Panc1 (cell line): Measurements from ENCODE around the gene CDH26. TPM values are rescaled to one million over a fixed set of nuclear protein-coding genes. Genes with fewer than 3 reads are reported as not detected.

Experiments
- ATAC-seq: fragments of 200-7000 bp; cut with Tn5 transposase; 2 replicates; pipeline ENCODE4 v1.9.1; 2020; ENCODE audit warnings: mild to moderate bottlenecking, moderate library complexity
- BruUV-seq: library from RNA; stranded (reverse); fragments of 400-500 nt; replicated peaks from 2 replicates; lab custom pipeline; 2021; lab: Mats Ljungman, UMichigan
- CTCF ChIA-PET: fragments of 300-600 bp; sonication (Branson Sonifier 250); formaldehyde crosslinking; loops from one replicate; lab custom pipeline; 2022; ENCODE audit warnings: antibody characterized with exemption; lab: Charles Lee
- POLR2A ChIA-PET: fragments of 300-600 bp; sonication (Branson Sonifier 250); formaldehyde crosslinking; loops from one replicate; lab custom pipeline; 2022; ENCODE audit warnings: antibody characterized with exemption; lab: Charles Lee
- DNase-seq: peaks from one replicate; pipeline ENCODE4 v3.0.0-alpha.2; 2010; ENCODE audit warnings: low read depth, low spot score
- H3K27ac ChIP-seq: 2 replicates; pipeline ENCODE4 v1.5.1; 2011; ENCODE audit warnings: mild to moderate bottlenecking, low read length, inconsistent platforms
- H3K27me3 ChIP-seq: fragments of 200-500 bp; sonication (Bioruptor generic); 2 replicates; pipeline ENCODE4 v1.6.0; 2014; ENCODE audit warnings: low read length, inconsistent platforms; ENCODE audit not compliant: control insufficient read depth, insufficient read depth
- H3K36me3 ChIP-seq: fragments of 200-500 bp; sonication (Bioruptor generic); 2 replicates; pipeline ENCODE4 v1.5.1; 2014; ENCODE audit warnings: inconsistent platforms, mild to moderate bottlenecking, low read length, moderate library complexity; ENCODE audit not compliant: control insufficient read depth, insufficient read depth
- H3K4me1 ChIP-seq: 2 replicates; pipeline ENCODE4 v1.5.1; 2011; ENCODE audit warnings: inconsistent platforms, mild to moderate bottlenecking, low read length, moderate library complexity; ENCODE audit not compliant: control insufficient read depth, insufficient read depth
- H3K4me3 ChIP-seq, 2 experiments: 2 replicates each; pipeline ENCODE4 v1.5.1; 2011 to 2012; ENCODE audit warnings: low read depth in 2 of 2, low read length in 2 of 2, mild to moderate bottlenecking in 2 of 2, inconsistent platforms in 1 of 2, moderate library complexity in 1 of 2
- H3K9me3 ChIP-seq: fragments of 200-500 bp; sonication (Bioruptor generic); 2 replicates; pipeline ENCODE4 v1.5.1; 2014; ENCODE audit warnings: low read depth, mild to moderate bottlenecking, inconsistent platforms, low read length, moderate library complexity; ENCODE audit not compliant: control insufficient read depth, insufficient read depth
- POLR2AphosphoS5 ChIP-seq: IDR thresholded peaks from 2 replicates; pipeline ENCODE4 v1.6.1; 2012; ENCODE audit warnings: mild to moderate bottlenecking, low read depth, low read length, moderate library complexity
- SIN3A ChIP-seq: IDR thresholded peaks from 2 replicates; pipeline ENCODE4 v1.6.1; 2012; ENCODE audit warnings: low read depth, mild to moderate bottlenecking, low read length, moderate library complexity, borderline replicate concordance; ENCODE audit not compliant: insufficient read depth
- TCF7L2 ChIP-seq: IDR thresholded peaks from 2 replicates; pipeline ENCODE4 v1.6.1; 2011; ENCODE audit warnings: mild to moderate bottlenecking, low read depth, low read length, inconsistent platforms
- in situ Hi-C: cut with HindIII; loops from 2 replicates; pipeline ENCODE4 v1.10.0; 2016; ENCODE audit warnings: low sequenced_read_pairs, low pct_unique_long_range_greater_than_20kb
- intact Hi-C: fragments of 100-400 bp; cut with micrococcal nuclease; formaldehyde crosslinking; loops from one replicate; pipeline ENCODE4 v1.10.0; 2022; ENCODE audit not compliant: unreplicated experiment
- total RNA-seq: library from RNA; stranded (reverse); gene quantifications from one replicate; pipeline ENCODE4 v1.2.1, GENCODE V29; 2021; ENCODE audit not compliant: unreplicated experiment
- TF ChIP-seq, protein P1 (sequence below): fragments of 450-650 bp; IDR thresholded peaks from 2 replicates; pipeline ENCODE4 v1.5.1; 2017; ENCODE audit warnings: mild to moderate bottlenecking
- TF ChIP-seq, protein P2 (sequence below), 2 experiments: IDR thresholded peaks; 2 replicates each; pipeline ENCODE4 v1.6.1; 2011 to 2012; ENCODE audit warnings: low read depth in 2 of 2, control low read depth in 1 of 2, low read length in 1 of 2, mild to moderate bottlenecking in 1 of 2, moderate library complexity in 1 of 2; ENCODE audit not compliant: insufficient read depth in 1 of 2

Gene CDH26
- total RNA-seq, 1 experiment from 2014 or later: 0.46 TPM

DNA sequence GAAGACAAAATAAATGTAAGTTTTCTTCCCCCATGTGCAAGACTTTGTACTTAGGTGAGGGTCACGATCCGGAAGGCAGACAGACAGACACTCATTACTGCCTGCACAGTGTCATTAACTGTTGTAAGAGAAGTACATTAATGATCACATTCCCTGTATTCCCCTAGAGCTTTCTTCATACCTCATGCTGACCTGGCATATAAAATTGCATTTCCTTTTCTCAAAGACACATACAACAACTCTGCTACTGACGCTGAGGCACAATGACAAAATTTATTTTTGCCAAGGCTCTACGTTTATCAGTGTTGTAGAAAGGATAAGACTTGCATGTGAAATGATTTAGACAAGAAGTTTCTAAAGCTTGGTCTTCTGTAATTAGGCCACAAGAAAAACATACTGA, 21.8 kb upstream of the CDH26 start:
- in situ Hi-C loops: no loop called here
- Histone ChIP-seq H3K9me3 (no peaks in the 10 kb centered on the region), H3K4me3 (no peak overlapping the region), H3K36me3 (no peaks in the 10 kb centered on the region; the same call in 1 of the 2 replicates), H3K4me1 (peaks cover 55% of the 10 kb centered on the region), H3K27me3 (no peaks in the 10 kb centered on the region), H3K27ac (peak overlapping the region; percentile 37; the same call in 1 of the 2 replicates)
- ChIA-PET CTCF (no interaction called here), POLR2A (interaction anchor here (0.6 kb wide), 1 partner anchor 17 kb away, joined by 4 read pairs; no protein-coding TSS in a partner anchor)
- BruUV-seq: no TSS peak
- DNase-seq: no peak
- ATAC-seq: no peak
- intact Hi-C loops: no loop called here
- TF ChIP-seq, protein P1, sequence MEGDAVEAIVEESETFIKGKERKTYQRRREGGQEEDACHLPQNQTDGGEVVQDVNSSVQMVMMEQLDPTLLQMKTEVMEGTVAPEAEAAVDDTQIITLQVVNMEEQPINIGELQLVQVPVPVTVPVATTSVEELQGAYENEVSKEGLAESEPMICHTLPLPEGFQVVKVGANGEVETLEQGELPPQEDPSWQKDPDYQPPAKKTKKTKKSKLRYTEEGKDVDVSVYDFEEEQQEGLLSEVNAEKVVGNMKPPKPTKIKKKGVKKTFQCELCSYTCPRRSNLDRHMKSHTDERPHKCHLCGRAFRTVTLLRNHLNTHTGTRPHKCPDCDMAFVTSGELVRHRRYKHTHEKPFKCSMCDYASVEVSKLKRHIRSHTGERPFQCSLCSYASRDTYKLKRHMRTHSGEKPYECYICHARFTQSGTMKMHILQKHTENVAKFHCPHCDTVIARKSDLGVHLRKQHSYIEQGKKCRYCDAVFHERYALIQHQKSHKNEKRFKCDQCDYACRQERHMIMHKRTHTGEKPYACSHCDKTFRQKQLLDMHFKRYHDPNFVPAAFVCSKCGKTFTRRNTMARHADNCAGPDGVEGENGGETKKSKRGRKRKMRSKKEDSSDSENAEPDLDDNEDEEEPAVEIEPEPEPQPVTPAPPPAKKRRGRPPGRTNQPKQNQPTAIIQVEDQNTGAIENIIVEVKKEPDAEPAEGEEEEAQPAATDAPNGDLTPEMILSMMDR: no peak
- TF ChIP-seq TCF7L2 (no peak), POLR2AphosphoS5 (no peak), SIN3A (no peak)
- TF ChIP-seq, protein P2, sequence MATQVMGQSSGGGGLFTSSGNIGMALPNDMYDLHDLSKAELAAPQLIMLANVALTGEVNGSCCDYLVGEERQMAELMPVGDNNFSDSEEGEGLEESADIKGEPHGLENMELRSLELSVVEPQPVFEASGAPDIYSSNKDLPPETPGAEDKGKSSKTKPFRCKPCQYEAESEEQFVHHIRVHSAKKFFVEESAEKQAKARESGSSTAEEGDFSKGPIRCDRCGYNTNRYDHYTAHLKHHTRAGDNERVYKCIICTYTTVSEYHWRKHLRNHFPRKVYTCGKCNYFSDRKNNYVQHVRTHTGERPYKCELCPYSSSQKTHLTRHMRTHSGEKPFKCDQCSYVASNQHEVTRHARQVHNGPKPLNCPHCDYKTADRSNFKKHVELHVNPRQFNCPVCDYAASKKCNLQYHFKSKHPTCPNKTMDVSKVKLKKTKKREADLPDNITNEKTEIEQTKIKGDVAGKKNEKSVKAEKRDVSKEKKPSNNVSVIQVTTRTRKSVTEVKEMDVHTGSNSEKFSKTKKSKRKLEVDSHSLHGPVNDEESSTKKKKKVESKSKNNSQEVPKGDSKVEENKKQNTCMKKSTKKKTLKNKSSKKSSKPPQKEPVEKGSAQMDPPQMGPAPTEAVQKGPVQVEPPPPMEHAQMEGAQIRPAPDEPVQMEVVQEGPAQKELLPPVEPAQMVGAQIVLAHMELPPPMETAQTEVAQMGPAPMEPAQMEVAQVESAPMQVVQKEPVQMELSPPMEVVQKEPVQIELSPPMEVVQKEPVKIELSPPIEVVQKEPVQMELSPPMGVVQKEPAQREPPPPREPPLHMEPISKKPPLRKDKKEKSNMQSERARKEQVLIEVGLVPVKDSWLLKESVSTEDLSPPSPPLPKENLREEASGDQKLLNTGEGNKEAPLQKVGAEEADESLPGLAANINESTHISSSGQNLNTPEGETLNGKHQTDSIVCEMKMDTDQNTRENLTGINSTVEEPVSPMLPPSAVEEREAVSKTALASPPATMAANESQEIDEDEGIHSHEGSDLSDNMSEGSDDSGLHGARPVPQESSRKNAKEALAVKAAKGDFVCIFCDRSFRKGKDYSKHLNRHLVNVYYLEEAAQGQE (IDR thresholded peaks at IDR 0.05; ENCODE audit: insufficient read depth in 1 of 2, low read depth in 2 of 2, low read length in 1 of 2): no peak

DNA sequence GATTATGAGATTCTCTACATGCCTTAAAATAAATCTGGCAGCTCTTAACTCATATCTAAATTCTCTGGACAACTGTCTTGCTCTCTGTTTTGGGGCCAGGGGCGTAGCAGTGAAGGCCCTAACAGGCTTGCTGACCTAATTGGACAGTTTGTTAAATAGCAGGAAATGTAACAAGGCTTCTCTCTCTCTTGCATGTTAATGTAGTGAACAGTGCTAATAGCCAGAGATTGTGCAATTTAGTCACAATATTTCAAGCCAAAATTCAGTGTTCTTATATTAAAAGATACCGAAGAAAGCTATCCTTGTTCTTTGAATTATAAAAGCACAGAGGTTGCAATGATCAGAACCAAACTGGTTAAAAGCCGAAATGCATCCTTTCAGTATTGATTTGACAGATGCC, 21.1 kb upstream of the CDH26 start:
- peaks cover 4% of the 10 kb centered on the region for H3K36me3 ChIP-seq
- DNase-seq (no peak), ATAC-seq (no peak)
- no peak overlapping the region for H3K4me3 ChIP-seq
- H3K27me3 ChIP-seq: no peaks in the 10 kb centered on the region
- CTCF ChIA-PET: no interaction called here
- BruUV-seq: TSS peak; percentile 79
- peaks cover 51% of the 10 kb centered on the region for H3K4me1 ChIP-seq
- TF ChIP-seq, protein P1: no peak
- TF ChIP-seq, protein P2 (IDR thresholded peaks at IDR 0.05; ENCODE audit: insufficient read depth in 1 of 2, low read depth in 2 of 2, low read length in 1 of 2): no peak
- TF ChIP-seq TCF7L2 (no peak), SIN3A (no peak), POLR2AphosphoS5 (no peak)
- in situ Hi-C loops: no loop called here
- peak overlapping the region; percentile 14; the same call in 1 of the 2 replicates for H3K27ac ChIP-seq
- intact Hi-C loops: no loop called here
- POLR2A ChIA-PET: no interaction called here
- H3K9me3 ChIP-seq: no peaks in the 10 kb centered on the region
